ENCODE data around the gene TGFBR3. TPM values are rescaled to one million over a fixed set of nuclear protein-coding genes. Genes with fewer than 3 reads are reported as not detected.

TGFBR3 gene
- total RNA-seq, 1 experiment from 2014 or later: 12.2 TPM

DNA sequence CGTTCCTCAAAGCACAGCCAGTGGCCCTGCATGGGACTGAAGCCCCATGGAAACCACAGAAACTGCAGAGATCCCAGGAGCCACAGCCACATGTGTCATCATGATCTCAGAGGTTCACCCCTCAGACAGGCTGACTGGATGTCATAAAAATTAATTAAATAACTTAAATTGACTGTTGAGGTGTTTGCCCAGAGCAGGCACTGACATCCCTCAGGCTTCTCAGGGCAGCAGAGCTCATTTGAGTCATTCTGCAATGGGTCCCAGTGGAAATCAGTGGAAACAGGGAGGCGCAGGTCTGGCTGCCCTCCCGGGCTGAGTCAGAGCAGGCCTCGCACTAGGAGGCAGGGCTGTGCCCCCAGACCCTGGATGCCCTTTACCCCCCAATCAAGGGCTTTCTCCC is 250.2 kb downstream of the TGFBR3 start:
- no peaks in the 10 kb centered on the region for H3K9me3 ChIP-seq
- CTCF ChIA-PET: no interaction called here
- Mint-ChIP-seq H3K9me3 (ENCODE audit: unreplicated experiment) (no peaks in the 10 kb centered on the region), H3K36me3 (ENCODE audit: insufficient read depth, unreplicated experiment) (no peaks in the 10 kb centered on the region), H3K27ac (ENCODE audit: unreplicated experiment) (no peak overlapping the region), H3K4me3 (ENCODE audit: unreplicated experiment) (no peak overlapping the region), H3K27me3 (ENCODE audit: insufficient read depth, unreplicated experiment) (no peaks in the 10 kb centered on the region), H3K4me1 (ENCODE audit: low read depth, unreplicated experiment) (peaks cover 7% of the 10 kb centered on the region)
- intact Hi-C loops (cut with micrococcal nuclease; ENCODE audit: unreplicated experiment): no loop called here
- no peaks in the 10 kb centered on the region for H3K36me3 ChIP-seq (ENCODE audit: control insufficient read depth, insufficient read depth, low read length)
- no peaks in the 10 kb centered on the region for H3K27me3 ChIP-seq (replicated peaks; ENCODE audit: control insufficient read depth, insufficient read depth, low read length)
- H3K4me3 ChIP-seq (ENCODE audit: low read depth, low read length): no peak overlapping the region
- no TSS peak for BruUV-seq (replicated peaks)
- DNase-seq: no peak
- H3K4me1 ChIP-seq: no peaks in the 10 kb centered on the region; the same call in 1 of the 2 replicates
- POLR2A ChIA-PET: no interaction called here
- TF ChIP-seq, protein P1, sequence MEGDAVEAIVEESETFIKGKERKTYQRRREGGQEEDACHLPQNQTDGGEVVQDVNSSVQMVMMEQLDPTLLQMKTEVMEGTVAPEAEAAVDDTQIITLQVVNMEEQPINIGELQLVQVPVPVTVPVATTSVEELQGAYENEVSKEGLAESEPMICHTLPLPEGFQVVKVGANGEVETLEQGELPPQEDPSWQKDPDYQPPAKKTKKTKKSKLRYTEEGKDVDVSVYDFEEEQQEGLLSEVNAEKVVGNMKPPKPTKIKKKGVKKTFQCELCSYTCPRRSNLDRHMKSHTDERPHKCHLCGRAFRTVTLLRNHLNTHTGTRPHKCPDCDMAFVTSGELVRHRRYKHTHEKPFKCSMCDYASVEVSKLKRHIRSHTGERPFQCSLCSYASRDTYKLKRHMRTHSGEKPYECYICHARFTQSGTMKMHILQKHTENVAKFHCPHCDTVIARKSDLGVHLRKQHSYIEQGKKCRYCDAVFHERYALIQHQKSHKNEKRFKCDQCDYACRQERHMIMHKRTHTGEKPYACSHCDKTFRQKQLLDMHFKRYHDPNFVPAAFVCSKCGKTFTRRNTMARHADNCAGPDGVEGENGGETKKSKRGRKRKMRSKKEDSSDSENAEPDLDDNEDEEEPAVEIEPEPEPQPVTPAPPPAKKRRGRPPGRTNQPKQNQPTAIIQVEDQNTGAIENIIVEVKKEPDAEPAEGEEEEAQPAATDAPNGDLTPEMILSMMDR (IDR thresholded peaks at IDR 0.05; ENCODE audit: insufficient read depth in 1 of 2, low read depth in 1 of 2, low read length in 1 of 2, severe bottlenecking in 1 of 2, unreplicated experiment in 1 of 2): no peak

DNA sequence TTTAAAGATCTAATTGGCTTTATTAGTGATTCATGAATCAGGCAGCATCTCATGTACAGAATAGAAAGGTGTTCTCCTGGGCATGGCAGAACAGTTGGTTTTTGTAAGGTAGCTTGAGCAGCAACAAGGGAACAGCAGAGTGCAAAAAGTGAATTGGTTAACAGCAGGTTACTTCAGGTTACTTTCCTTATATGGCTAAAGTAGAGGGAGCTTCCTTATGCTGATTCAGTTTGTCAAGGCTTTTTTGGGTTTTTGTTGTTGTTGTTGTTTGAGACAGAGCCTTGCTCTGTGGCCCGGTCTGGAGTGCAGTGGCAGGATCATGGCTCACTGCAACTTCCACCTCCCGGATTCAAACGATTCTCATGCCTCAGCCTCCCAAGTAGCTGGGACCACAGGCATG is 252.5 kb downstream of the TGFBR3 start:
- no peak for DNase-seq
- Mint-ChIP-seq H3K27me3 (ENCODE audit: insufficient read depth, unreplicated experiment) (no peaks in the 10 kb centered on the region), H3K27ac (ENCODE audit: unreplicated experiment) (no peak overlapping the region), H3K4me3 (ENCODE audit: unreplicated experiment) (no peak overlapping the region), H3K9me3 (ENCODE audit: unreplicated experiment) (no peaks in the 10 kb centered on the region), H3K4me1 (ENCODE audit: low read depth, unreplicated experiment) (peaks cover 7% of the 10 kb centered on the region), H3K36me3 (ENCODE audit: insufficient read depth, unreplicated experiment) (no peaks in the 10 kb centered on the region)
- intact Hi-C loops (cut with micrococcal nuclease; ENCODE audit: unreplicated experiment): no loop called here
- TF ChIP-seq, protein P1 (IDR thresholded peaks at IDR 0.05; ENCODE audit: insufficient read depth in 1 of 2, low read depth in 1 of 2, low read length in 1 of 2, severe bottlenecking in 1 of 2, unreplicated experiment in 1 of 2): no peak
- POLR2A ChIA-PET: no interaction called here
- H3K9me3 ChIP-seq: no peaks in the 10 kb centered on the region
- CTCF ChIA-PET: no interaction called here
- no peaks in the 10 kb centered on the region for H3K27me3 ChIP-seq (replicated peaks; ENCODE audit: control insufficient read depth, insufficient read depth, low read length)
- no peak overlapping the region for H3K4me3 ChIP-seq (ENCODE audit: low read depth, low read length)
- BruUV-seq (replicated peaks): no TSS peak
- no peaks in the 10 kb centered on the region for H3K36me3 ChIP-seq (ENCODE audit: control insufficient read depth, insufficient read depth, low read length)
- H3K4me1 ChIP-seq: no peaks in the 10 kb centered on the region

DNA sequence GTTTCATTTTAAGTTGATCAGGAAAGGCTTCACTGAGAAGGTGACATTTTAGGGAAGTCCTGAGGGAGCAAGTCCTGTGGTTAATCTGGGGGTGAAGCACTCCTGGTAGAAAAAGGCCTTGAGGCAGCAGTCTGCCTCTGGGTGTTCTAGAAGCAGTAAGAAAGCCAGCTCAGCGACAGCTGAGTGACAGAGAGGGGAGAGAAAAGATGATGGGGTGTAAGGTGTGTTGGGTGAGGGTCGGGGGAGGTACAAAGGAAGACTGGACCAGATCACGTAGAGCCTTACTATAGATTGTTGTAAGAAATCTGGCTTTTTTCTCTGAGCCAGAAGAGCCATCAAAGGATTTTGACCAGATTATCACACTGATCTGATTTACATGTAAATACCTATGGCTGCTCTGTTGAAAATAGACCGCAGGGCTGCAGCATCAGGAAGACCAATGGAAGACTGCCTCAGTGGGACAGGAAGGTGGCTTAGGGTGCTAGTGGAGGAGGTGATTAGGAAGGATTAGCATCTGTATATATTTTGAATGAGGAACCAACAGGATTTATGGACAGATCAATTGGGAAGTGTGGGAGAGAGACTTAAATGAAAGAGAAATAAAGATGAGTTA is 254.1 kb downstream of the TGFBR3 start:
- H3K36me3 Mint-ChIP-seq (ENCODE audit: insufficient read depth, unreplicated experiment): no peaks in the 10 kb centered on the region
- H3K4me3 Mint-ChIP-seq (ENCODE audit: unreplicated experiment): no peak overlapping the region
- TF ChIP-seq, protein P1 (IDR thresholded peaks at IDR 0.05; ENCODE audit: insufficient read depth in 1 of 2, low read depth in 1 of 2, low read length in 1 of 2, severe bottlenecking in 1 of 2, unreplicated experiment in 1 of 2): no peak
- Histone ChIP-seq H3K9me3 (no peaks in the 10 kb centered on the region), H3K4me3 (ENCODE audit: low read depth, low read length) (no peak overlapping the region), H3K4me1 (no peaks in the 10 kb centered on the region), H3K27me3 (replicated peaks; ENCODE audit: control insufficient read depth, insufficient read depth, low read length) (no peaks in the 10 kb centered on the region), H3K36me3 (ENCODE audit: control insufficient read depth, insufficient read depth, low read length) (no peaks in the 10 kb centered on the region)
- POLR2A ChIA-PET: no interaction called here
- CTCF ChIA-PET: no interaction called here
- intact Hi-C loops (cut with micrococcal nuclease; ENCODE audit: unreplicated experiment): no loop called here
- DNase-seq: no peak
- H3K9me3 Mint-ChIP-seq (ENCODE audit: unreplicated experiment): no peaks in the 10 kb centered on the region
- H3K27me3 Mint-ChIP-seq (ENCODE audit: insufficient read depth, unreplicated experiment): no peaks in the 10 kb centered on the region
- H3K4me1 Mint-ChIP-seq (ENCODE audit: low read depth, unreplicated experiment): peaks cover 7% of the 10 kb centered on the region
- no peak overlapping the region for H3K27ac Mint-ChIP-seq (ENCODE audit: unreplicated experiment)
- BruUV-seq (replicated peaks): no TSS peak
